SK-N-SH treated with all-trans-retinoic acid at 6 μM for 48 hours (cell line): ENCODE results near the gene TOMM34.

Source experiments
- ATAC-seq: fragments of 200-7000 bp; cut with Tn5 transposase; 3 replicates; pipeline ENCODE4 v1.9.1; 2020; ENCODE audit warnings: mild to moderate bottlenecking, moderate library complexity
- BACH2 ChIP-seq: fragments of 250-450 bp; sonication (Bioruptor Pico); IDR thresholded peaks from 2 replicates; pipeline ENCODE4 v1.9.0; 2021; ENCODE audit warnings: mild to moderate bottlenecking, borderline replicate concordance
- CSDC2 ChIP-seq: fragments of 250-450 bp; sonication (Bioruptor Pico); IDR thresholded peaks from 2 replicates; pipeline ENCODE4 v1.5.0; 2020; ENCODE audit warnings: mild to moderate bottlenecking, moderate library complexity
- OSR1 ChIP-seq: fragments of 250-450 bp; sonication (Bioruptor Pico); IDR thresholded peaks from 2 replicates; pipeline ENCODE4 v1.8.0; 2022; ENCODE audit warnings: moderate library complexity, mild to moderate bottlenecking, inconsistent platforms
- POU6F1 ChIP-seq: fragments of 250-450 bp; sonication (Bioruptor Pico); IDR thresholded peaks from 2 replicates; pipeline ENCODE4 v1.8.0; 2021; ENCODE audit warnings: low read depth, mild to moderate bottlenecking, moderate library complexity, borderline replicate concordance
- PPARA ChIP-seq: fragments of 250-450 bp; sonication (Bioruptor Pico); IDR thresholded peaks from 2 replicates; pipeline ENCODE4 v1.5.0; 2020; ENCODE audit warnings: mild to moderate bottlenecking, borderline replicate concordance
- RARB ChIP-seq: fragments of 250-450 bp; sonication (Bioruptor Pico); IDR thresholded peaks from 2 replicates; pipeline ENCODE4 v1.8.0; 2021; ENCODE audit warnings: mild to moderate bottlenecking, moderate library complexity
- TCF4 ChIP-seq: fragments of 250-450 bp; sonication (Bioruptor Pico); IDR thresholded peaks from 2 replicates; pipeline ENCODE4 v1.8.0; 2021; ENCODE audit warnings: mild to moderate bottlenecking, moderate library complexity, borderline replicate concordance
- TOX ChIP-seq: fragments of 250-450 bp; sonication (Bioruptor Pico); IDR thresholded peaks from 2 replicates; pipeline ENCODE4 v1.8.0; 2021; ENCODE audit warnings: mild to moderate bottlenecking, moderate library complexity, borderline replicate concordance
- TSHZ2 ChIP-seq: fragments of 250-450 bp; sonication (Bioruptor Pico); IDR thresholded peaks from 2 replicates; pipeline ENCODE4 v1.5.0; 2020; ENCODE audit warnings: mild to moderate bottlenecking, moderate library complexity
- ZC3H10 ChIP-seq: fragments of 250-450 bp; sonication (Bioruptor Pico); IDR thresholded peaks from 2 replicates; pipeline ENCODE4 v1.5.1; 2021; ENCODE audit warnings: mild to moderate bottlenecking, moderate library complexity
- ZFP3 ChIP-seq: fragments of 250-450 bp; sonication (Bioruptor Pico); IDR thresholded peaks from 2 replicates; pipeline ENCODE4 v1.5.0; 2020; ENCODE audit warnings: mild to moderate bottlenecking, moderate library complexity
- ZFP30 ChIP-seq: fragments of 450-650 bp; formaldehyde crosslinking; IDR thresholded peaks from 2 replicates; pipeline ENCODE4 v1.5.0; 2022; ENCODE audit warnings: mild to moderate bottlenecking, moderate library complexity
- ZNF565 ChIP-seq: fragments of 450-650 bp; formaldehyde crosslinking; conservative IDR thresholded peaks from 2 replicates; pipeline ENCODE4 v1.5.0; 2020; ENCODE audit warnings: low read depth, mild to moderate bottlenecking, moderate library complexity
- ZNF70 ChIP-seq: fragments of 450-650 bp; formaldehyde crosslinking; IDR thresholded peaks from 2 replicates; pipeline ENCODE4 v1.5.0; 2020; ENCODE audit warnings: mild to moderate bottlenecking, moderate library complexity
- TF ChIP-seq, protein P1 (sequence below): fragments of 250-450 bp; sonication (Bioruptor Pico); IDR thresholded peaks from 2 replicates; pipeline ENCODE4 v1.5.1; 2021; ENCODE audit warnings: mild to moderate bottlenecking, moderate library complexity
- TF ChIP-seq, protein P2 (sequence below): fragments of 250-450 bp; sonication (Bioruptor Pico); IDR thresholded peaks from 2 replicates; pipeline ENCODE4 v1.8.0; 2020; ENCODE audit warnings: mild to moderate bottlenecking, moderate library complexity, borderline replicate concordance

TOMM34 gene

DNA sequence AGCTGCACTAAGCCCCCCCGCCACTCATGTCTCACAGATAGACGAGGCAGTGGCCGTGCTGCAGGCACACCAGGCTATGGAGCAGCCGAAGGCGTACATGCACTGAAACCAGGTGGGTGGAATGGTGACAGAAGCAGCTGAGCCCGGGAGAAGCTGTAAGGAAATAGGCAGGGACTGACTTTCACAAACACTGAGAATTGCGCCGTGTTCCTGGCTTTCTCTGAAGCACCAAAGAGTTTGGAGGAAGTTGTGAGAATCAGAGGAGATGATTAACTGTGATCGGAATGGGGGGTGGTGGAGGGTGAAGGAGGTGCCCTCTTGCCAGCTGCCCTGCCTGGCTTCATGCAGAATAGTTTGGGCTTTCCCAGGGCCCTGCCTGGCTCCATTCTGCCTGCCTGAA, 21.6 kb downstream of the TOMM34 start (continued):
- TF ChIP-seq, protein P1, sequence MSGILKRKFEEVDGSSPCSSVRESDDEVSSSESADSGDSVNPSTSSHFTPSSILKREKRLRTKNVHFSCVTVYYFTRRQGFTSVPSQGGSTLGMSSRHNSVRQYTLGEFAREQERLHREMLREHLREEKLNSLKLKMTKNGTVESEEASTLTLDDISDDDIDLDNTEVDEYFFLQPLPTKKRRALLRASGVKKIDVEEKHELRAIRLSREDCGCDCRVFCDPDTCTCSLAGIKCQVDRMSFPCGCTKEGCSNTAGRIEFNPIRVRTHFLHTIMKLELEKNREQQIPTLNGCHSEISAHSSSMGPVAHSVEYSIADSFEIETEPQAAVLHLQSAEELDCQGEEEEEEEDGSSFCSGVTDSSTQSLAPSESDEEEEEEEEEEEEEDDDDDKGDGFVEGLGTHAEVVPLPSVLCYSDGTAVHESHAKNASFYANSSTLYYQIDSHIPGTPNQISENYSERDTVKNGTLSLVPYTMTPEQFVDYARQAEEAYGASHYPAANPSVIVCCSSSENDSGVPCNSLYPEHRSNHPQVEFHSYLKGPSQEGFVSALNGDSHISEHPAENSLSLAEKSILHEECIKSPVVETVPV (CRISPR knock-in tag) = no peak
- TF ChIP-seq BACH2 (CRISPR knock-in tag) = no peak
- TF ChIP-seq POU6F1 = no peak

DNA sequence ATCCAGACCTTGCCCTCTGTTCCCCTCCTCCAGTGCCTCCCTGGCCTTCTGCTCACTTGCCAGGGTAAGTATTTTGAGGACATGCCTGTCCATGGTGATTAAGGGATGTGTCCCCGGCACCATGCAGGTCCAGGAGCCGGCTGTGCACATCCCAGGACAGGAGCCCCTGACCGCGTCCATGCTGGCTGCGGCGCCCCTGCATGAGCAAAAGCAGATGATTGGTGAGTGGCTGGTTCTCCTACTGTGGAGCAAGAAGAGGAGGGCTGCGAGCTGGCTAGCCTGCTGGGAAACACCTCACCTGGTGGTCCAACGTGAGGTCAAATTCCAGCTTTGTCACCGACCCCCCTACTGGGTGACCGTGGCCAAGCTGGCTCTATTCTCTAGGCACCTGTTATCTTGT, 23.7 kb downstream of the TOMM34 start:
- no peak for ATAC-seq
- TF ChIP-seq RARB (CRISPR knock-in tag) (no peak), ZFP30 (CRISPR knock-in tag) (no peak), ZNF565 (CRISPR knock-in tag) (no peak), CSDC2 (CRISPR knock-in tag) (no peak), POU6F1 (no peak)
- TF ChIP-seq, protein P1 (CRISPR knock-in tag) = no peak
- TF ChIP-seq, all 23 proteins: peak for 0

GRCh38 chr20:44932916-44933315, 27.3 kb downstream of the TOMM34 start:
- TF ChIP-seq TCF4 (CRISPR knock-in tag) (no peak), TSHZ2 (CRISPR knock-in tag) (no peak), ZNF70 (CRISPR knock-in tag) (no peak), ZC3H10 (CRISPR knock-in tag) (no peak), OSR1 (CRISPR knock-in tag) (no peak), BACH2 (CRISPR knock-in tag) (no peak), PPARA (CRISPR knock-in tag) (no peak), ZFP3 (no peak), TOX (CRISPR knock-in tag) (no peak), ZFP30 (CRISPR knock-in tag) (no peak), CSDC2 (CRISPR knock-in tag) (no peak)
- TF ChIP-seq, protein P1 (CRISPR knock-in tag) = no peak
- TF ChIP-seq, protein P2, sequence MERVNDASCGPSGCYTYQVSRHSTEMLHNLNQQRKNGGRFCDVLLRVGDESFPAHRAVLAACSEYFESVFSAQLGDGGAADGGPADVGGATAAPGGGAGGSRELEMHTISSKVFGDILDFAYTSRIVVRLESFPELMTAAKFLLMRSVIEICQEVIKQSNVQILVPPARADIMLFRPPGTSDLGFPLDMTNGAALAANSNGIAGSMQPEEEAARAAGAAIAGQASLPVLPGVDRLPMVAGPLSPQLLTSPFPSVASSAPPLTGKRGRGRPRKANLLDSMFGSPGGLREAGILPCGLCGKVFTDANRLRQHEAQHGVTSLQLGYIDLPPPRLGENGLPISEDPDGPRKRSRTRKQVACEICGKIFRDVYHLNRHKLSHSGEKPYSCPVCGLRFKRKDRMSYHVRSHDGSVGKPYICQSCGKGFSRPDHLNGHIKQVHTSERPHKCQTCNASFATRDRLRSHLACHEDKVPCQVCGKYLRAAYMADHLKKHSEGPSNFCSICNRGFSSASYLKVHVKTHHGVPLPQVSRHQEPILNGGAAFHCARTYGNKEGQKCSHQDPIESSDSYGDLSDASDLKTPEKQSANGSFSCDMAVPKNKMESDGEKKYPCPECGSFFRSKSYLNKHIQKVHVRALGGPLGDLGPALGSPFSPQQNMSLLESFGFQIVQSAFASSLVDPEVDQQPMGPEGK (CRISPR knock-in tag) = no peak
- TF ChIP-seq, all 23 proteins: peak for 0
- no peak for ATAC-seq
